ENCODE results near the gene RNF40. TPM values are rescaled to one million over a fixed set of nuclear protein-coding genes. Genes with fewer than 3 reads are reported as not detected.

RNF40 gene
- total RNA-seq, 1 donor: 98.0 TPM

DNA sequence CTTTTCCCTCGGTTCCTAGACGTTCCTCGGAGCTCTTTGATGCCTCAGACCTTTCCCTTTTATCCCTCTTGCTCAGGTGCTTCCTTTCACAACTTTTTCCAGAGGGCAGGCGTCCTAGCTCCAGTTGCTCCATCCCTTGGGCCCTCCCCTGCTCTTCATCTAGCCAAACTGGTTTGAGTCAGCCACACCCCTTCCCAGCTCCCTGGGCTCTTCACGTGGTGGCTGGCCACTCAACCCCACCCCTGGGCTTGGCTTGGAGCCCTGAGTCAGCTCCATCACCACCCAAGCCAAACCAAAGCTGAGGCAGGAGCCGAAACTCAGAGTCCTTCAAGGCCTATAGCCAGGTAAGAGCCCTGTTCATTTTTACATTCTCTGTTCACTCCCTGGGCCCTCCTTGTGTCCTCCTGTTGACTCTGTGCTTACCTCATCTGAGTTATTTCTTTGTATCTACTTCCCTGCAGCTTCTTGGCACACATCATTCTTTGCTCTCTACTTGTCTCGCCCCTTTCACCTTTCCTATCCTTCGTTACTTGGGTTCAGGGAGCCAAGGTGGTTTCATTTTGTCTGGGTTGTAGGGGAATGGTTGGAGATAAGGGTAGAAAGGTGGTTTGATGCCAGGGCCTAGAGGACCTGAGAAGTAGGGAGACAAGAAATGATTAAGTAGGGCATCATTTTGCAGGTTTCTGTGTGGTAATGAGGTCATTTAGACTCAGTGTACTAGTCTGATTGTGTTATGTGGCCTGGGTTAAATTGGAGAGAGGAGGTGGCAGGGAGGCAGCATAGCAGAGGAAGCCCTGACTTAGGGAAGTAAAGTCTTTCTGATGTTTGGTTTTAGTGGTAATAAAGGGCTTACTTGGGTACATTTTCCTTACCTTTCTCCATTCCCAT lies 21.5 kb upstream of the RNF40 start:
- DNase-seq (ENCODE audit: low read depth in 2 of 3, low spot score in 2 of 3): no peak

DNA sequence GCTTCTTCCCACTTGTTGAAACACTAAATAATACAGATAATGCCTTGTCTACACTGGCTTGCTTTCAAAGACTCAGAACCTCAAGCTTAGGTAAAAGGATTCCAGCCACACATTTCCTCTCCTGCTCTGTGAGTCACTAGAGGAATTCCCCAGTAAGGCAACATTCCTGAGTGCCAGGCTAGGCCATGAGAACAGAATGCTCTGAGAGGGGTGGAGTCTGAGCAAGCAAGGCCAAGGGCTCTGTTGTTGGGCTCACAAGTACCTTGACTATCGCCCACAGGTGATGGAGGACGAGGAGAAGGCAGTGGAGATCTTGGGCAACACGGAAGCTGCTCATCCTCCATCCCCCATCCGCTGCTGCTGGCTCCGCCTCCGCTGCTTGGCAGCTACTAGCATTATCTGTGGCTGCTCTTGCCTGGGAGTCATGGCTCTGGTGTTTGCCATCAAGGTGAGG lies 20.6 kb upstream of the RNF40 start:
- DNase-seq (ENCODE audit: low read depth in 2 of 3, low spot score in 2 of 3): no peak

GRCh38 chr16:30743716-30744115 lies 18.4 kb upstream of the RNF40 start:
- no peak for DNase-seq (ENCODE audit: low read depth in 2 of 3, low spot score in 2 of 3)

DNA sequence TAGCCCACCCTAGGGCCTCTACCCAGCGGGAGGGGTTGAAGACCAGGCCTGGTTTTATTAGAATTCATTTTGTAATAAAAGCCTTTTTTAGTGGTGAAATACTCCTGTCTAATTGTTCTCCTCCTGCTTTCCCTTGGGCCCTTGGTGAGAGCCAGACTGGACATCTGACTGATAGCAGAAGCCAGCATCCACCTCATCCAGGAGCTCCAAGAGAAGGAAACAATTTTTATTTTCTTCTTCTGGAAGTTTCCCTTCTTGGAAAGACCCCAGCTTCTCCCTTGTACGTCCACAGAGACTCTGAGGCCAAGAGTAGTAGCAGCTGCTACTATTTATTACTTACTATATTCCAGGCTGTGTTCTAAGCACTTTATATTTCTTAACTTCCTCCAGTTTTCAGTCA lies 17.9 kb upstream of the RNF40 start:
- no peak for DNase-seq (ENCODE audit: low read depth in 2 of 3, low spot score in 2 of 3)

- no peak for DNase-seq (ENCODE audit: low read depth in 2 of 3, low spot score in 2 of 3)
Measured at GRCh38 chr16:30745082-30745481, 17.0 kb upstream of the RNF40 start.

- DNase-seq (ENCODE audit: low read depth in 2 of 3, low spot score in 2 of 3): no peak
Measured at GRCh38 chr16:30746638-30747175, 15.4 kb upstream of the RNF40 start.

GRCh38 chr16:30747331-30747730 lies 14.8 kb upstream of the RNF40 start:
- no peak for DNase-seq (ENCODE audit: low read depth in 2 of 3, low spot score in 2 of 3)

GRCh38 chr16:30747799-30748633 lies 14.1 kb upstream of the RNF40 start, which contains the start of gene PHKG2:
Gene PHKG2, plus strand, starts transcription at chr16:30748425. Its CDS starts 396 bp downstream, at chr16:30748821.
- DNase-seq (ENCODE audit: low read depth in 2 of 3, low spot score in 2 of 3): peak; percentile 86 to 99 (median 99)

- peak in 1 of 3 donors; percentile 10 for DNase-seq (ENCODE audit: low read depth in 2 of 3, low spot score in 2 of 3)
Measured at GRCh38 chr16:30748634-30749445, 13.3 kb upstream of the RNF40 start.

- DNase-seq (ENCODE audit: low read depth in 2 of 3, low spot score in 2 of 3): no peak
Measured at GRCh38 chr16:30750201-30750600, 11.9 kb upstream of the RNF40 start.

DNA sequence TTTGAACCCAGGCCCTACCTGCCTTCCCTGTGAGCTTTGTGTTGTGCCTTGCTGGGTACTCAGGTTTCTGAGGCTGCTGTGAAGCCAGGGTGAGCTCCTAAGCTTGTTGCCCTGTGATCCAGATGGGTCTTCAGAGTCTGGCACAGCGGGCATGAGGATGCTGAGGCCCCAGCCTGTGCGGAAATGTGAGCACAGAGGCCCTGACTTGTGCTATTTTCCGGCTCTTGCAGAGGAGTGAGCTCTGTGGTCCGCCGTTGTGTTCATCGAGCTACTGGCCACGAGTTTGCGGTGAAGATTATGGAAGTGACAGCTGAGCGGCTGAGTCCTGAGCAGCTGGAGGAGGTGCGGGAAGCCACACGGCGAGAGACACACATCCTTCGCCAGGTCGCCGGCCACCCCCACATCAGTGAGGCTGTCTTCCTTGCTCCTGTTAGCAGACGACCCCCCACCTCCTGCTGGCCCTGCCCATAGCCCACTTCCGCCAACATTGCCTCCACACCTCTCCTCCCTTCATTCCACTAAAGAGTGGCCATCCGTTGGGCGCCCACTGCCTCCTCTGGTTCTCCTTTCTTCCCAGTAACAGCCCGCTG lies 11.2 kb upstream of the RNF40 start:
- DNase-seq (ENCODE audit: low read depth in 2 of 3, low spot score in 2 of 3): no peak

DNA sequence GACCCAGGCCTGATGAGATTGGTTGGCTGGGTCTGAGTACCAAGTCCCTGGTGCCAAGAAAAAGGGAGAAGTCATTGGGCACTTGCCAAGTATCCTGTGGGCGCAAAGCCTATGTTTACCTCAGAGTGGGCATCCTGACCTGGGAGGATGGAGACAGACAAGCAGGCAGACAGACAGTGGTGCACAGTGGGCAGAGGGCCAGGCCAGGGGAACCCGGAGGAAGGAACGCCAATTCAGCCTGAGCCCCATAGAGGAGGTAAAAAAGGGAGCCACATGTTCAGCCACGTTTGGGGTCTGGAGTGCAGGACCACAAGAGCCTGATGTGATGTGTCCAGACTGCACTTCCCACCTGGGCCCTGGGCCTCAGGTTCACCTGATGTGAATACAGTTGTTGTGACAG lies 8.5 kb upstream of the RNF40 start:
- DNase-seq (ENCODE audit: low read depth in 2 of 3, low spot score in 2 of 3): no peak

DNA sequence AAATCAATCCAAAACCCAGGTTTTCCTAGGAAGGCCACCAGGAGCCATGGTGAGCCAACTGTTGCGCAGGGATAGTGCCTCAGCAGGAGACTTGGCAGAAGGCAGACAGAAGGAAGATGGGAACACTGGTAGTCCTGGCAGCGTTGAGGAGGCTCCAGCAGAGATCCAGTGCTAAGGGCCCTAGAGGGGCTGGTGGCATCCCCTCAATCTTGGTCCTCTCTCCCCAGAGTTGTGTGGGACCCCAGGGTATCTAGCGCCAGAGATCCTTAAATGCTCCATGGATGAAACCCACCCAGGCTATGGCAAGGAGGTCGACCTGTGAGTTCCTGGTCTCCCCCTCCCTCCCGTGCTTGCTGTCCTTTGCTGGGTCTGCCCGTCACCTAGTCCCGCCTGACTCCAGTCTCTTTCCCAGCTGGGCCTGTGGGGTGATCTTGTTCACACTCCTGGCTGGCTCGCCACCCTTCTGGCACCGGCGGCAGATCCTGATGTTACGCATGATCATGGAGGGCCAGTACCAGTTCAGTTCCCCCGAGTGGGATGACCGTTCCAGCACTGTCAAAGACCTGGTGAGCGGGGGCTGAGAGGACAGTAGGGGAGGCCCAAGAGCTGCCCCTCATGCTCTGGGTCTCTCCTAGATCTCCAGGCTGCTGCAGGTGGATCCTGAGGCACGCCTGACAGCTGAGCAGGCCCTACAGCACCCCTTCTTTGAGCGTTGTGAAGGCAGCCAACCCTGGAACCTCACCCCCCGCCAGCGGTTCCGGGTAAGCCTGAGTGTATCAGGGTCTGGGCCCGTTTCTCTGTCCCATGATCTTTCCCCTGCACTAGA lies 6.0 kb upstream of the RNF40 start:
- no peak for DNase-seq (ENCODE audit: low read depth in 2 of 3, low spot score in 2 of 3)

DNA sequence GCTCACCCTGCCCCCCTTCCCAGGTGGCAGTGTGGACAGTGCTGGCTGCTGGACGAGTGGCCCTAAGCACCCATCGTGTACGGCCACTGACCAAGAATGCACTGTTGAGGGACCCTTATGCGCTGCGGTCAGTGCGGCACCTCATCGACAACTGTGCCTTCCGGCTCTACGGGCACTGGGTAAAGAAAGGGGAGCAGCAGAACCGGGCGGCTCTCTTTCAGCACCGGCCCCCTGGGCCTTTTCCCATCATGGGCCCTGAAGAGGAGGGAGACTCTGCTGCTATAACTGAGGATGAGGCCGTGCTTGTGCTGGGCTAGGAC lies 5.4 kb upstream of the RNF40 start:
- DNase-seq (ENCODE audit: low read depth in 2 of 3, low spot score in 2 of 3): no peak

- DNase-seq (ENCODE audit: low read depth in 2 of 3, low spot score in 2 of 3): no peak
Measured at GRCh38 chr16:30757316-30757715, 4.8 kb upstream of the RNF40 start.

- peak in 2 of 3 donors; percentile 51 to 75 for DNase-seq (ENCODE audit: low read depth in 2 of 3, low spot score in 2 of 3)
Measured at GRCh38 chr16:30758988-30759491, 3.1 kb upstream of the RNF40 start.

DNA sequence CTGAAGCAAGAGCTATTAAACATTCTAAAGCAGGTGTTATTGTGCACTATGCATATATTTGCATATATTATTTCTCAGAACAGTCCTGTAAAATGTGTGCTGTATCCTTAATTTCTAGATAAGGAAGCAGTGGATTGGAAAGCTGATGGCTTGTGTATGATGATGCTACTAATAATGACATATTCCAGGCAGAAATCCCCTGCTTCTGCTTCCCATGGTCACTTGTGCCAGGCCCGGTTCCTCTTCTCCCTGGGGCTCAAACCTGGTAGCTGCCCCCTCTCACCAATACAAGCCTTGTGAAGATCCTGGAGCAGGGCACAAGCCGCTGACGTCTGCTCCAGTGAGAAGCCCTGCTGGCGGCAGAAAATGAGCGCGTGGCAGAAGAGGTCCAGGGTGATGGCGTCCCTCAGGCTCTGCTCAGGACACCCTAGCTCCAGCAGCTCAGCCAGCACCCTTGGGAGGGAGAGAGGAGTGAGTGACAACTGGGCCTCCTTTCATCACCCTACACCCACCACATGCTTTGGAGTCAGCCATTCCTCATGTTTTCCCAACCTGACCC lies 2.0 kb upstream of the RNF40 start:
- no peak for DNase-seq (ENCODE audit: low read depth in 2 of 3, low spot score in 2 of 3)

DNA sequence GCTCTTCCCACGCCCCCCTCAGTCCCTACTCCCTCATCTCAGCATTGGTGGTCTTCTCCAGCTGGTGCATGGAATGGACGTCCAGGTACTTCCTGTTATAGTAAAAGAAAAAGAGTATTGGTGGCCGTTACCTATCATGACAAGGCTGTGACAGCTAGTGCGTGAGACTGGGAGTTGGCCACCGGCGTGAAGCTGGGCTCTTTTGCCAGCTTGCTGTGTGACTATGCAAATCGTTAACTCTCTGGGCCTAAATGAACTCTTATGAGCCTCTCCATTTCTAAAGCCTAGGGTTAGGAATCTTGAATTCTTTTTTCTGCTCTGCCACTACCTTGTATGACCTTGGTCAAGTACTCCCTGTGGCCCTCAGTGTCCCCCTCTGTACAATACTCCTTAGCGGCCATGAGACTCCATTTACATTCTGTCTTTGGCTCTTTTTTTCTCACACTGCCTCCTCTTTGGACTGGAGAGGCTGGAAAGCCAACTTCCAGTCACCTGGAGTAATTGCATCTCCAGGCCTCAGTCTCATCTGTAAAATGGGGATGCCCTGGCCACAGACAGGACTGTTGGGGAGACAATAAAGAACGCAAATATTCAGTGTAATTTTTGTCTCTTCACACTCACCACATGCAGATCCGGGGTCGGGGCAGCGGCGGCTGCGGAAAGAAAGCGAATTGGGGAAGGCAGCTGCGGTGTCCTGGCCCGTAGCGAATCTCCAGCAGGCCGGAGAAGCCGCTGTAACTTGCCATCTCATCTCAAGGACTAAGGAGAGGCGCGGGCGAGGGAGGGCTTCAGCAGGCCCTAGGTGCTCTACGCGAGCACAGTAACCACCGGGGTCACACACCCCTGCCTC lies 1.3 kb upstream of the RNF40 start:
- DNase-seq (ENCODE audit: low read depth in 2 of 3, low spot score in 2 of 3): peak in 1 of 3 donors; percentile 53
